PC-9 (cell line): ENCODE data around the gene ZCCHC14.

Experiments used
- EZH2 ChIP-seq: fragments of 200-600 bp; sonication (generic); IDR thresholded peaks from 2 replicates; pipeline ENCODE4 v1.8.0; 2017; ENCODE audit warnings: antibody characterized with exemption, low read depth
- TF ChIP-seq, protein P1 (sequence below): fragments of 200-600 bp; sonication (generic); conservative IDR thresholded peaks from 2 replicates; pipeline ENCODE4 v1.6.1; 2017; ENCODE audit warnings: mixed run types, antibody characterized with exemption, mild to moderate bottlenecking, moderate library complexity

DNA sequence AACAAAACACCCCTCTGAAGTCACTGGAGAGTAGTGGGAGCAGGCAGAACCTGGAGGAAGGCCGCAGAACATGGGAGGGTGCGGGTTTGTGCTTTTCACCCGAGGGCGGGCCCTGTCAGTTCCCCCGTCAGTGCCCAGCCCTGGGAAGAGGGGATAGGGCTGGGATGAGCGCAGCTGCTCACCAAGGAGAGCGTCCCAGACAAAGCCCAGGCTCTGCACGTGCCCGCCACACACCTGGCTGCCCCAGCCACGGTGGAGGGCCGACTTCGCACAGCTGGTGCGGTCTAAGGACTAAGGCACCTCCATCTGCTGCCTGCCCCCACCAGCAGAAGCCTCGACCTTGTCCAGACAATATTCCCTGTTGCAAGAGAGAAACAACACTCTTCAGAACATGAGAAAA, 39.5 kb downstream of the ZCCHC14 start:
- TF ChIP-seq, protein P1, sequence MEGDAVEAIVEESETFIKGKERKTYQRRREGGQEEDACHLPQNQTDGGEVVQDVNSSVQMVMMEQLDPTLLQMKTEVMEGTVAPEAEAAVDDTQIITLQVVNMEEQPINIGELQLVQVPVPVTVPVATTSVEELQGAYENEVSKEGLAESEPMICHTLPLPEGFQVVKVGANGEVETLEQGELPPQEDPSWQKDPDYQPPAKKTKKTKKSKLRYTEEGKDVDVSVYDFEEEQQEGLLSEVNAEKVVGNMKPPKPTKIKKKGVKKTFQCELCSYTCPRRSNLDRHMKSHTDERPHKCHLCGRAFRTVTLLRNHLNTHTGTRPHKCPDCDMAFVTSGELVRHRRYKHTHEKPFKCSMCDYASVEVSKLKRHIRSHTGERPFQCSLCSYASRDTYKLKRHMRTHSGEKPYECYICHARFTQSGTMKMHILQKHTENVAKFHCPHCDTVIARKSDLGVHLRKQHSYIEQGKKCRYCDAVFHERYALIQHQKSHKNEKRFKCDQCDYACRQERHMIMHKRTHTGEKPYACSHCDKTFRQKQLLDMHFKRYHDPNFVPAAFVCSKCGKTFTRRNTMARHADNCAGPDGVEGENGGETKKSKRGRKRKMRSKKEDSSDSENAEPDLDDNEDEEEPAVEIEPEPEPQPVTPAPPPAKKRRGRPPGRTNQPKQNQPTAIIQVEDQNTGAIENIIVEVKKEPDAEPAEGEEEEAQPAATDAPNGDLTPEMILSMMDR, result no peak
- TF ChIP-seq EZH2, result no peak
